NOMO-1 (cell line): Measurements from ENCODE around the gene MEGF9.
A peak's percentile ranks its signal among the peaks of the same experiment; 100 is the strongest.

Experiments used
- DNase-seq, 2 experiments: peaks; one replicate each; lab custom pipeline; 2025; ENCODE audit not compliant: unreplicated experiment in 2 of 2; lab: John Stamatoyannopoulos, UW

MEGF9 gene

DNA sequence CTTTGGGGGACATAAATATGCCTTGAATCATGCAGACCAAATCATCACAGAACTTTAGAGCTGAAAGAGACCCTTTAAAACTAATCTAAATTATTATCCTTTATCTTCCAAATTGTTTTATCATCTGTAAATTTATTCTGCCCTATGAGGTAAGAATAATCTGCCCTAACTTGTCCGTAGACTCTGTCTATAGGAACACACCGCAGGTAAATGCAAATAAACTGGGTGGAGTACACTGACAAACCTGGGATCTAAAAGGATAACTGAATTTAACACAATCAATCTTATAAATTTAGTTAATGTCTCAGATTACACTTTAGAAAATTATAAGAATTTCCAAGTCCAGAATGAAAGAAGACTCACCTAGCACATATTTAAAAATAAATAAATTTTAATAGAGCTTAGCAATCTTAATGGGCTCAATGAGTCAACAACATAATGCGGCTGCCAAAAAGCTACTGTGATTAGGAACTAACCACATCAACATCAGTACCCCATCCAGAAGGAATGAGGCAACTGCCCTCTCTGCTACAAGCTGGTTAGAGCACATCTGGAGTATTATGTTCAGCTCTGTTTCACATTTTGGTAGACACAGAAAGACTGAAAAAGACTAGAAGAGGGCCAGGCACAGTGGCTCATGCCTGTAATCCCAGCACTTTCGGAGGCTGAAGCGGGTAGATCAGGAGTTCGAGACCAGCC lies 5.6 kb downstream of the MEGF9 start:
- no peak for DNase-seq

DNA sequence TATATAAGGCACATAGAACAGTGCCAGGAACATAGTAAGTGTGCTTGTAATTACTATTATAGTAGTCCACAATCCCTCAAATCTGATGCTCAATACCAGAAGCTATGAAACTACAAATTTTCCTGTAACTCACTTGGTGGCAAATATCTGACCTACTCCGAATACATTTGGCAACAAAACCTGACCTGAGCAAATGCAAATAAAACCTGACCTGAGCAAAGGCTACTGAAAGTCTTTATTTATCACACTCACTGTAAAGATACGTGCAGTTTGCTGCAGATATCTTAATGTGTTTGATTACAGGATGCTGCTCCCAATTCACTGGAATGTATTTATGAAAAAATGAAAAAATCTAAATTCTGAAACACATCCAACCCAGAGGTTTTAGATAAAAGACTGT lies 7.1 kb downstream of the MEGF9 start:
- no peak for DNase-seq

DNA sequence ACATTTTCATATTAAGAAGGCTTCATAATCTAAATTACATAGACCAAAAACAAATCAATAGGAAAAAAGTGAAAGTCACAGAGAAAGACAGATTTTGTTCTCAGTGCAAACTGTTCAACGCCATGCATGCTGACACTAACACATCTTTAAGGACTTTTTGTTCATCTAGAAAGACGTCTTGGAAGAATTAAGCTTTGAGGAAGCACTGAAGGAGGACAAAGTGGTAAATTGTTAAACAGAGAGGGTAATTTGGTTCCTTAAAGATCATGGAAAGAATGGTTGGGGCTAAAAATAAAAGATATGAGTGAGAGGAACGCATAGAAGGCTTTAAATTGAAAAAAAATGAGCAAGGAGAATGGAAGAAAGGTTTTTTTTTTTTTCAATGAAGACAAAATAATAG lies 9.1 kb downstream of the MEGF9 start:
- no peak for DNase-seq

DNA sequence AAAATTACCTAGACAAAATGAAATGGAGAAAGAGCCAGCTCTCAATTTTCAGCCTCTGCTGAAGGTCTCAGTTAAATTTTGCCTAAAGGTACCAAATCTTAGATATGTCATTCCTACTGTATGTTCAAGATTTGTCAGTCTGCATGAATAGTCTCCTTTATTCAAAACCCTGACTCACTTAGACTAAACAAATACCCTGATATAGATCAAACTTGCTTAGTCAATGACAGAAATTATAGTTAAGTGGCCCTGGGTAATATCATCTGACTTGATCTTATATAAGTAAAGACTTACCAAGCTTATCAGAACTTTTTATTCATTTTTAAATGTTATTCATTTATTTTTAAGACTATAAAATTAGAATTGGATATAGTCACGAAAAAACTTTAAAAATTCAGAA lies 12.2 kb downstream of the MEGF9 start:
- no peak for DNase-seq

DNA sequence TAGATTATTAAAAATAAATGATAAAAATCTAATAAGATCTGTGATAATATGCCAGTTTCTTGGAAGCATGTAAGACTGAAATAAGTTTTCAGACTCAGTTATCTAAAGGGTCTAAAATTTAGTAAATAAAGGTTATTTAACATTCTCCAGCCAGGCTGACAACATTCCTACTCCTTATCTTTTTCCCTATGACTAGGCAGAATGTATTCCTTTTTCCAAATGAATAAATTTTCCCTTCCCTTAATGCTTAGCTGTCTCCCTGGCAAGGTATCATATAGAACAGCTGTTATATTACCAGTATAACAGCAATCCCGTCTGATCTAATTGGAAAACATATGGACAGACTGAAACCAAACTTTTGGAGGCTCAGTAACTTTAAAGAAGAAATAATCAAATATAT lies 13.0 kb downstream of the MEGF9 start:
- DNase-seq, result no peak

DNA sequence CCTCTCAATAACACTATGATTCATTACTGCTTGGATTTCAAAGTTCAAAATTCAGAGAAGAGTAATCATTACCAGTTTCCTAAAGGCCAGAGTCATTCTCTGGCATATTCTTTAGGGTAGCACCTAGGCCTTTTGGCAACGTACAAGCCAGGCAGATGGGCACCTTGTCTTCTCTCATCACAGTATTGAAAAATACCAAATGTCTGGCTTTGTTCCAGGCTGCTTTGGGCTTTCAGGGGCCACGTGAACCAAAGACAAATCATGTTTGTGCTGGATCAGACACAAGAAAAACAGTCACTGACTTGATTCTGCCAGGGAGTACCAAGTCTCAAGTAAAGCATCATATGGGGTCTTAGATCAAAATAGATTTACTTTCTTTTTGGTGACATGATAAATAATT lies 15.5 kb downstream of the MEGF9 start:
- no peak for DNase-seq

DNA sequence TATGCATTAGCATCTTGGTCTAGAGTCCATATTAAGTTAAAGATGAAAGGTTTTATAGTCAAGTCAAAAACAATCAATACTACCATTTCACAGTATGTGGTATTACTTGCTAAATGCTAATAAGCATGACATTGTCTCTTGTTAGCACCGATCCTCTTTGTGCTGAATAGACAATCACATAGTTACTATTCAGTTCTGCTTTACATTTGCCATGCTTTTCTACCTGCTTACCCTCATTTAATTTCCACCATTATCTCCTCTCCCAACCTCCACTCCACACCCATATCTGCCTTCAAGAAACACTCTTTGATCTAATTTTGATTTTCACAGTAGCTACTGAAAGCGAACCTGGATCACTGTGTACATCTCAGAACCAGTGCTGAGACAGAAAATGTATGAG lies 16.8 kb downstream of the MEGF9 start:
- DNase-seq, result no peak

DNA sequence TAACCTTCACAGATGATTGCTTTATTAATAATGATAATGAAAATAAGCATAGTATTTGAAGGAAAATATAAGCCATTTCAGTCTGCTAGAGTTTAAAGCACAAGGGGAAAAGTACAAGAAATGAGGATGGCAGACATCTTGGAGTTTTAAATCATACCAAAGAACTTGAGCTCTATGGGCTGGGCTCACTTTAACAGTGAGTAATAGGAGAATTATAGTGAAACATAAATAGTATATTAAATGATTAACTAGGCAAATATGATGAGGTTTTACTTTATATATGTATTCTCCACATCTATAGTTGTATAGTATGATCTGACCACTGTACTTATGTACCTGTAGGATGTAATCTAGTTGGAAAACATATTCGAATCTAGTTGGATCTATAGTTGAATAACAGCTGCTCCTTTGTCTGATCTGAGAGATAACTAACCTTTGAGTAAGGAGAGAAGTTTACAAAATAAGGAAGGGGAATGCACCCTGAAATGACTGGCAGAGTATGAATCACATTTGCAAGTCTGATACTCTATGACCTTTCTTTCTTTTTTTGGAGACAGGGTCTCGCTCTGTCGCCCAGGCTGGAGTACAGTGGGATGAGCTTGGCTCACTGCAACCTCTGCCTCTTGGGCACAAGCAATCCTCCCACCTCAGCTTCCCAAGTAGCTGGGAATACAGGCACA lies 17.6 kb downstream of the MEGF9 start:
- DNase-seq, result no peak

DNA sequence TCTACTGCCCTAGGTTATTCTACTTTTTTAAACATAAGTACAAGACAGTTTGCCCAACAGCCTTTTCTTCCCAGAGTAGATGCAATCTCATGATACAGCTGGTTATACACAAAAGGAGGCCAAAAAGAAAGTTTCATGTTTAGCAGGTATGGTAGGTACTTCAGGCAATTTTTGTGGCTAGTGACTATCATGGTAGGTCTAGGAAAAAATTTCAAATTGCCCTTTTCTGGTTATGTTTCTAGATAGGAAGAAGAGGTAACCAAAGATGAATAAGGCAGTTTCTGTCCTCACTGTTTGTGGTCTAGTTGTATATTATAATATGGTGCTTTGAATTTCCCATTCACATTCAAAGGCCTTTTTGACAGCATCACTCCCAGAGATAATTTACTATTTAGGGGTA lies 19.7 kb downstream of the MEGF9 start:
- peak in 1 of 2 experiments; percentile 56 for DNase-seq

DNA sequence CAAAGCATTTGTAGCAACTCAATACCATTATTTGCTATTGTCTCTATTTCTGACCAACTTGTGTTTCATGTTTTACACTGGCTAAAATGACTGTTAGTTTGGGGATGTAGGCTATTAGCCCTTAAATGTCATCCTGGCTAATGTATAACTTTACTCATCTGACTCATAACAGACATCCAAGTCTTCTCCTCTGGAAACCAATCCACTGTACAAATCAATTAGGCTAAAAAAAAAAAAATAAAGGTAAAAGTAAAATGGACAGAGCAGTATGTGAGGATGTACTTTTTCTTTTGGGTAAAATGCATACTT lies 20.6 kb downstream of the MEGF9 start:
- no peak for DNase-seq

DNA sequence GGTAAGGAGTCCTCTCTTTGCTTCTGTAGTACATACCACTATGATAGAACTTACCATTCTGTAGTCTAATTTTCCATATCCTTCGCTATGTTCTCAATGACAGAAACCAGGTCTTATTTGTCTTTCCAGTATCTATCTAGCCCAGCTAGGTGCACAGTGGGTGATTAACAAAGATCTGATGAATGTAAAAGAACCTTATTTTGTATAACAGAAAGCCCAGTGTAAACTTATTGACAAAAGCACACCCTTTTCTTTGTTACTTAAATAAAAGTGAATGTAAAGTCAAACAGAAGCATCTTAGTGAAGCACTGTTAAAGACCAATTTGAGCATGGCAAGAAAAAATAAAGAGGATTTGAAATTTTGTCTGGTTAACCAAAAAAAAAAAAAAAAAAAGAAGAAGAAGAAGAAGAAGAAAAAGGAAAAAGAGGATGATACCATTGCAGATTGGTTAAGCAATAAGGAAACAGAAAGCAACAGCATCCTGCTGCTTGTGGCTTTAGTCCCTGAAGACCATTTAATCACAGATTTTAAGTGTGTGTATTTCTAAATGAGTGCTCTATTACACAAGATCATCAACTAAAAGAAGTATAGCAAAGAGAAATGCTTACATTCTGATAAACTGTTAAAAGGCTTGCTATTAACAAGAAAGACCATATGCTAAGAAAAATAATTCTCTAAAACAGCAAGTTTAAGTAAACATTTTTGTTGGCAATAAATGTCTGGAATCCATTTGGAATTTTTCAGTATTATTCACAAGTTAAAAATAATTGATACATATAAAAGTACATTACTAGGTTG lies 21.2 kb downstream of the MEGF9 start:
- DNase-seq, result peak; percentile 73 to 96

DNA sequence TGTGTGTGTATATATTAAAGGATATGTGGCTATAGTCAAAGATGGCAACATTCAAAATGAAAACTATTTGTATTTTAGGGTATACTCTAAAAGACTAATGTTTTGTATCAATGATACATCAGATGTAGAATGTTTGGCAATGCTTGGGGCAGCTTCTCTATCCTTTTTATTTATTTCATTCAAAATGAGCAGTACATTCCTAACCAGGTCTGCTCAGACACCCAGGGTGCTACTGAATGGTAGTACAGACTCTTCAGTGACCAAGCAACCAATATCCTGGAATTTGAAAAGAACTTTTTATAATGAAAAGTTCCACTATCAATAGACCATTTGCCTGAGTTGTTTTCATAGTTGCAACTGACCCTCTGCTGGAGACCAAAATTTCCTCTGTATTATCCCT lies 23.9 kb downstream of the MEGF9 start:
- DNase-seq, result no peak

DNA sequence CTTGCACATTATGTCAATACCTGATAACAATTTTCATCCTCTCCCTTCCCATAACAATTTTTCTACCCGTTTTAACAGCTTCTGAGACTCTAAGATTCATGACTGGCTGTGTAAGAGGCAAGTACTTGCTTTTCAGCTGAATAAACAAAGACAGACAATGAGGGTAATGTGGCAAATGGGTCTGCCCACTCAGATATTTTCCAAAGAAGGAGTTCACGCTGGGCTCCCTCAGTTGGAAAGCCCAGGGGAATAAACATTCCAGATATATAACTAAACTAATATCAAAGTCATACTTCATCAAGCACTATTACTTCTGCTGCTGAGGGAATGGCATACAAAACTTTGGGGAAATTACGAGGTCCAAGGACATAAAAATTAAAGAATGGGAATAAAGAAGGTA lies 24.4 kb downstream of the MEGF9 start:
- no peak for DNase-seq

DNA sequence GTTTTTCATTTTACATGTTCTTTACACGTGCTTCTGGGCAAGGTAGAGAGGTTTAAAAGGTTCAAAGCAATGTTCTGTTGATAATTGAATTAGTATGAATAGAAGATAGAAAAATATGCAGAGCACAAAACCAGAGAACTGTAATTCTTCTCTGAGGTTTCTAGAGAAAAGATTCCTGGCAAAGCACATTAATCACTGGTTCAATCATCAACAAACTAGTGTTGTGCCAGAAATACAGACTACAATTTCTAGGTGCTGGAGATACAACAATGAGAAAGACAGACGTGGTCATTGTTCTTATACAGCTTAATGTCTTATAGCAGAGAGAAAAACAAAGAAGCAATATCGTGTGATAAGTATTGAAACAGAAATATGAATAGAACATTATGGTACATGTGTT lies 25.5 kb downstream of the MEGF9 start:
- DNase-seq, result no peak

DNA sequence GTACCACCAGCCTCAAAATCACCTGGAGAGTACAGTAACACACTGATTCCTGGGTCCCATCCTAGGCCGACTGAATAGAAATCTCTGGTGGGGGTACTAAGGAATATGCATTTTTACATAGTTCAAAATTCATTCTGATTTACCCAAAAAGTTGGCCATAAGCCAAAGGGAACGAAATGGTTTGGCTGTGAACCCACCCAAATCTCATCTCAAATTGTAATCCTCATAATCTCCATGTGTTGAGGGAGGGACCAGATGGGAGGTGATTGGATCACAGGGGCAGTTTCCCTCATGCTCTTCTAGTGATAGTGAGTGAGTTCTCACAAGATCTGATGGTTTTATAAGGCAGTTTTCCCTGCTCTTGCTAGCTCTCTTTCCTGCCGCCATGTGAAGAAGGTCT lies 31.1 kb downstream of the MEGF9 start:
- DNase-seq, result no peak

DNA sequence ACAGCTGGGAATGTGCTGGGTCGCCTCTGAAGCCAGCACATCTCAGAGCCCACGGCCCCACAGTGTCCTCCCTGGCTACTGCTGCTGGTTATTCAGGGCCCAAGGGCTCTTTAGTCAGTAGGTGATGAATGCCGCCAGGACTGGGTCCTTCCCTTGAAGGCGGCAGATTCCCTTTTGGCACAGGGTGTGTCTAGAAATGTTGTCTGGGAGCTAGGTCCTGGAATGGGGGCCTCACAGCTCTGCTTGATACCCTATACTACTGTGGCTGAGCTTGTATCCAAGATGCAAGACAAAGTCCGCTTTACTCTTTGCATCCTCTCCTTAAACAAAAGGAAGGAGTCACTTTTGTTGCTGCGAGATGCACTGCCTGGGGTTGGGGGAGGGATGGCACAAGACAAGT lies 33.1 kb downstream of the MEGF9 start:
- DNase-seq, result no peak

DNA sequence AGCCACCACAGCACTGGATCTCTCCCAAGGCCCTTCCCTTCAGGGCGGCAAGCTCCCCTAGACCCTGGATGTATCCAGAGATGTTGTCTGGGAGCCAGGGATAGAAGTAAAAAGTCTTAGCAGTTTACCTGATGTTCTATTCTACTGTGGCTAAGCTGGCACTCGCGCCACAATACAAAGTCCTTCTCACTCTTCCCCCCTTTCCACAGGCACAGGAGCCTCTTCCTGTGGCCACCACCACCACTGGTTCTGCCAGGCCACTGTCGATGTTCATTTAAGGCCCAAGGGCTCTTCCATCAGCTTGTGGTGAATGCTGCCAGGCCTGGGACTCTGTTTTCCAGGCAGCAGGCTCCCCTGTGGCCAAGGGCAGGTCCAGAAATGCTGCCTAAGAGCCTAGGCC lies 33.7 kb downstream of the MEGF9 start:
- DNase-seq, result no peak

DNA sequence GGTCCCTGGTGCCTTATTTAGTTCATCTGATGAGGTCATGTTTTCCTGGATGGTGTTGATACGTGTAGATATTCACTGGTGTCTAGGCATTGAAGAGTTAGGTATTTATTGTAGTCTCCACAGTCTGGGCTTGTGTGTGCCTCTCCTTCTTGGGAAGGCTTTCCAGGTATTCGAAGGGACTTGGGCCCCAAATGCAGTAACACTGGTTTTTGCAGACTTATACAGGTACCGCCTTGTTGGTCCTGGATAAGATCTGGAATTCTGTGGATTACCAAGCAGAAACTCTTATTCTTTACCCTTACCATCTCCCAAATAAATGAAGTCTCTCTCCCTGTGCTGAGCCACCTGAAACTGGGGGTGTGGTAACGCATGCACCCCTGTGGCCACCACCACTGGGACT lies 34.1 kb downstream of the MEGF9 start:
- DNase-seq, result no peak

DNA sequence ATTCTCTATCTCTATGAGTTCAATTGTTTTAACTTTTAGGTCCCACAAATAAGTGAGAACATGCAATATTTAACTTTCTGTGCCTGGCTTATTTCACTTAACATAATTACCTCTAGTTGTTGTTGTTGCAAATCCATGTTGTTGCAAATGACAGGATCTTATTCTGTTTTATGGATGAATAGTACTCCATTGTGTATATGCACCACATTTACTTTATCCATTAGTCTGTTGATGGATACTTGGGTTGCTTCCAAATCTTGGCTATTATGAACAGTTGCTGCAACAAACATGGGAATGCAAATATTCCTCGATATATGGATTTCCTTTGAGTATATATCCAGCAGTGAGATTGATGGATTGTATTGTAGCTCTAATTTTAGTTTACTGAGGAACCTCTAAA lies 36.3 kb downstream of the MEGF9 start:
- no peak for DNase-seq

DNA sequence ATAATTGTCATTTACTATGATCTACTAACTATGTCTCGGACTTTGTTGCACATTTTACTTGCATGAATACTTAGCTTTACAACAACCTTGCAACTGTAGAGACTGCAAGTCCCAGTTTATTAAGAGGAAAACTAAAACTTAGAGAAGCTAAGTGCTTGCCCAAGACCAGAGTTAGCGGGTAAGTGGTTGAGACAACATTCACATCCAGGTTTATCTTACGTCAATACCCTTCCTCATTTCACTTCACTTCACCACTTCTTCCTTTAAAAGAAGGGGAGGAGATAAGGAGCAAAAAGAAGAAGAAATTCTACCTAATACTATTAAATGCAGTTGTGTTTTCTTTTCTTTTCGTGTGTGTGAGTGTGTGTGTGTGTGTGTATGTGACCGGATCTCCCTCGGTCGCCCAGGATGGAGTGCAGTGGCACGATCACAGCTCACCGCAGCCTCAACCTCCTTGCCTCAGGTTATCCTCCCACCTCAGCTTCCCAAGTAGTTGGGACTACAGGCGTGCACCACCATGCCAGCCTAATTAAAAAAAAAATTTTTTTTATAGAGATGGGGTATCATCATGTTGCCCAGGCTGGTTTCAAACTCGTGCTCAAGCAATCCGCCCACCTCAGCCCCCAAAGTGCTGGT lies 37.4 kb downstream of the MEGF9 start:
- DNase-seq, result peak; percentile 47 to 93

DNA sequence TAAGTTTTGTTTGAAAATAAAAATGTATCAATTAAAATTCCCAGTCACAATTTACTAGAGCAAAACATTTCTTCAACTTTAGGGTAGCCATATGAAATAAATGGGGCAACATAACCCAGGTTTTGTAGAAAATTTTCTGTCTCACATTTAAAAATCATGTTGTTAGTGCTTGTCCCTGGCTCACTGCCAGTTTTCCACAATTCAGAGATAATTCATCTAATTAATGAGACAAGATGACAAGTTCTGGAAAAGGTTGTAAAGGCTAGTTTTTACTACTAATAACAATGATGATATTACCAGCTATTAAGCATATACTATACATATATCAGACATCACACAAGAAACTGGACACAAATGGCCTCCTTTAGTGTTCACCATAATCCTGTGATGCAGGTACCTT lies 45.9 kb downstream of the MEGF9 start:
- DNase-seq, result no peak

DNA sequence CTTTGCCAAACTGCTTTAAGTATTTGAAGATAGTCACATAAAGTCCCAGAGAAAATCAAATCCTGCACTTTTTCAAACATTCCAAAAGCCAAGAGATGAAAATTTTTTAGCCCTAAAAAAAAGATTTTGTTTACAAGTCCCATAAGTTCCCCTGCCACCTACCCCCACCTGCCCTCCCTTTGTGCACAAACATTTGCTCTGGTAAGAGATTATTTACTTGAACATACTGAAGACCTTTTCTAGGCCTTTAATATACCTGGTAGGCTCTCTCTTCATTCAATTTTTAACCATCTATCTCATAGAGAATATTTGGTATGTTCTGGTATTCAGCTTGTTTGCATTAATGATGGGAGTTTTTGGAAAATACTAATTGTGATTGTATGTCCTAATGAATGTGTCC lies 50.3 kb downstream of the MEGF9 start:
- DNase-seq, result no peak
